Stimulated activated CD4-positive, alpha-beta T cell treated with anti-CD3 and anti-CD28 coated beads, Interleukin-12 subunit alpha, Interleukin-12 subunit beta, amount 100 ng/mL, for 4 hours (primary cell): Measurements from ENCODE around the gene RPS29.
"Not testable (repeated sequence)": the region's sequence is repeated elsewhere in the genome, so short reads cannot be mapped to it uniquely, and the experiment has no call there.

Experiments used
- DNase-seq: peaks from one replicate; pipeline ENCODE4 v3.0.0-alpha.2; 2020

The RPS29 gene

DNA sequence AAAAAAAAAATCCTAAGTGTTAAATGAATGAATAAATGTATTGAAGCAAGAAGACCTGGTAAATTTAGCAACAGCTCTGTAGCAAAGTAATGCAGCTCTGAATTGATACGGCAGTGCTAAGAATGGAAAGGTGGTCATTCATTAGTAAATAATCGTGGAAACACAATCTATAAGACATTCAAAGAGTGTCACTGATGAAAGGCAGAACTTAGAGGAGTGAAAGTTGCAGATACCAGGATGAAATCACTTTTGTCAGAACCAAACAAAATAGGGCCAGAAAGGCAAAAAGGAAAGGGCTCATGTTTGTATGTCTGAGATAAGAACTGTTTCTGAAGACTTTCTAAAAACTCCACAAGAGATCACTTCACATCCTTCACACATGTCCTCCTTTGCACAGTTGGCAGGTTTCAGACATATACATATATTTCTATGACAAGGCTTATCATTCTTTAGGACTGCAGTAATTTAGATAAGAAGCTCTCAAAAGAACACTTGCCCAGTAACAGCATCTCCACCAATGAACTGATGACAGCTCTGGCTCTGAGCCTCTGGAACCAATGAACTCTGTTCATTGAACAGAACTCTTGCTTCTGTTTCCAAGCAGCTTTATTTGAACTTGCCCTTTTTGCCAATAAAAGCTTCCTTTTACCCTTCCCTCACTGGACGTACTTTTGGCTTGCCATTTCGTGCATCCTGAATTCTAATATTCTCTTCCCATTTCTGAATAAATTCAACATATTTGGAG is 8.3 kb upstream of the RPS29 start:
- no peak for DNase-seq

DNA sequence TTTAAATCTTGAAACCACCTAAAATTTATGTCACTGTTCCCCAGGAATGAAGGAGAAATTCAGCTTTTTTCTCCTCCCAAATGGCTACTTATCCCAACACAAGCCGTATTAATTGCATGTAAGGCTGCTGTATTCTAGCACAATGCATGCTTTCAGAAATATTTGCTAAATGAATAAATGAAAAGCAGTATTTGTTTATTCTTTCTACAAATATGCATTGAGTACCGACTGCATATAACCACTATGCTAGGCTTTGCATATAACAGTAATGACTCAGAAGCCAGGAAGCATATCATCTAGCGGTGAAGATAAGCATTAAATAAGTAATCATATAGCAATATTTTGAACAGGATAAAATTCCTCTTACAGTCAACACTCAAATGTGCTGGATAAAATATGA is 6.8 kb upstream of the RPS29 start:
- no peak for DNase-seq

DNA sequence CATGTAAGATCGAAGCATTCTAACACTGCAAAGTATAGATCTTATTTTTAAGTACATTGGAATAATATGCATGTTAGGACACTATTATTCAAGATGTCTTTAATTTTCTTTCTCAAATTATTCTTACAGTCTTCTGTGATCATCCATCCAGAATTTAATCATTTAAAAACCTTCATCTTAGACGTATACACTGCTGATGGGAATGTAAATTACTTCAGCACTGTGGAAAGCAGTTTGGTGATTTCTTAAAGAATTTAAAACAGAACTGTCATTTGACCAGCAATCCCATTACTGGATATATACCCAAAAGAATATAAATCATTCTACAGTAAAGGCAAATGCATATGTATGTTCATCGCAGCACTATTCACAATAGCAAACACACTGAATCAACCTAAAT is 3.2 kb upstream of the RPS29 start:
- no peak for DNase-seq

DNA sequence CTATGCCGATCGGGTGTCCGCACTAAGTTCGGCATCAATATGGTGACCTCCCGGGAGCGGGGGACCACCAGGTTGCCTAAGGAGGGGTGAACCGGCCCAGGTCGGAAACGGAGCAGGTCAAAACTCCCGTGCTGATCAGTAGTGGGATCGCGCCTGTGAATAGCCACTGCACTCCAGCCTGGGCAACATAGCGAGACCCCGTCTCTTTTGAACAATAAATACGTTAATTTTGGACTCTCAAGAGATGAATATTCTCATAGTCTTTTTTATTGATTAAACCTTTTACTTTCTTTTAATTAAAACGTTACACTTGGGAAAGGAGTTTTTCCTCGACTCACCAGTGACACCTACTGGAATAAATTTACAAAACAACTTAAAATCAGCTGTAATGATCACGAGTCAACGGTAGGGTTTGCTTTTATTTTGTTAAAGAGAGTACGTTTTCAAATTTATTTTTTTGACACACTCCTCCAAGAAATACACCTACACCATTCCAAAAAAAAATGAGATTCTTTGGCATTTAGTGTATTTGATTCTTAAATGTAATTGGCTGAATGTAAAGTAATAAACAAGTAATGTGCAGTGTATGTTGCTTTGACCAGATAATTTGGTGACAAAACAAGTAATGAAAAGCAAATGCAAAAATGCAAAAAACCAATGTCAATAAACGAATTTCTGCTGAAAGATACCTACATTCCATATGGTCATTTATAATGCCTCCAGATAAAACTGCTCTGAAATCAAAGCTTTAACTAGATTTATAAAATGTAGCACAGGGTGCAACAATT is 687 bp upstream of the RPS29 start:
- peak; percentile 57 for DNase-seq

DNA sequence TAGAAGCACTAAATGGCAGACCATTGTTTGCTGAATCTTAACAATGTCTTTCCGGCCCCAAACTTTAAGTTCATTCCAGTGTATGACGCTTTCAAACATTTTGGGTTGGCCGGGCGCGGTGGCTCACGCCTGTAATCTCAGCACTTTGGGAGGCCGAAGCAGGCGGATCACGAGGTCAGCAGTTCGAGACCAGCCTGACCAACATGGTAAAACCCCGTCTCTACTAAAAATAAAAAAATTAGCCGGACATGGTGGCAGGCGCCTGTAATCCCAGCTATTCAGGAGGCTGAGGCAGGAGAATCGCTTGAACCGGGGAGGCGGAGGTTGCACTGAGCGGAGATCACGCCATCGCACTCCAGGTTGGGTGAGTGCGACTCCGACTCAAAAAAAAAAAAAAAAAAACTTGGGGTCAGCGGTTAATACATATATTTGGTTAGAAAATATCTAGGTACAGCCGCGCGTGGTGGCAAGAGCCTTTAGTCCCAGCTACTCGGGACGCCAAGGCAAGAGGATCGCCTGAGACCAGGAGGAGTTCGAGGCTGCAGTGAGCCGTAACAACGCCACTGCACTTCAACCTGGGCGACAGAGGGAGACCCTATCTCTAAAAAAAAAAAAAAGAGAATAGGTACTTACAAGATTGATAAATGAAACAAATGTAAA is 1.1 kb downstream of the RPS29 start:
- DNase-seq: not testable (repeated sequence)

DNA sequence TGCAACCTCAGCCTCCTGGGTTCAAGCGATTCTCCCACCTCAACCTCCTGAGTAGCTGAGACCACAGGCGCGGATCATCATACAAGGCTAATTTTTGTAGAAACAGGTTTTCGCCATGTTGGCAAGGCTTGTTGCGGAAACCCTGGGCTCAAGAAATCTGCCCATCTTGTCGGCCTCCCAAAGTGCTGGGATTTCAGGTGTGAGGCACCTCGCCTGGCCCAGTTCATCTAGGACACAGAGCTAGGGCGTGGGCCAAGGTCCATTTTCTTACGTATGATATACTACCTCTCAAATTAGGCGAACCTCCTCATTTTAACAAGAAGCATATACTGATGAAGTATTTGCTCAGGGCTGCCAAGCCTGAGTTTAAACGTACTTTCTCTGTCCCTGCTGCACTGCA is 2.1 kb downstream of the RPS29 start:
- no peak for DNase-seq

DNA sequence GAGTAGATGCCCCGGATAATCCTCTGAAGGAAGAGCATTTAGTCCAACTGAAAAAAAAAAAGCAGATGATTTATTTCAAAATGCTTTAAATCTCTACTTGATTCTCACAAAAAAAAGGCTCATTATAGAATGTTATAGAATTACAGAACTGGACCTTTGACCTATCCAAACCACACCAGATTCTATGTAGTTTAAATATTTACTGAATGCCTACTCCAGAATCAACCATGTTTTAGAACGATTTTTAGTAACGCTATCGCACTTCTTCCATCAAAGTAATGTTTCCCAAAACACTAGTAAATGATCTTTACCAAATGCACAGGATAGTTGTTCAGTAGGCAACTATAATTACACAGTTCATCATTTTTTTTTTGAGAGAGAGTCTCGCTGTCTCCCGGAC is 2.6 kb downstream of the RPS29 start:
- DNase-seq: no peak

DNA sequence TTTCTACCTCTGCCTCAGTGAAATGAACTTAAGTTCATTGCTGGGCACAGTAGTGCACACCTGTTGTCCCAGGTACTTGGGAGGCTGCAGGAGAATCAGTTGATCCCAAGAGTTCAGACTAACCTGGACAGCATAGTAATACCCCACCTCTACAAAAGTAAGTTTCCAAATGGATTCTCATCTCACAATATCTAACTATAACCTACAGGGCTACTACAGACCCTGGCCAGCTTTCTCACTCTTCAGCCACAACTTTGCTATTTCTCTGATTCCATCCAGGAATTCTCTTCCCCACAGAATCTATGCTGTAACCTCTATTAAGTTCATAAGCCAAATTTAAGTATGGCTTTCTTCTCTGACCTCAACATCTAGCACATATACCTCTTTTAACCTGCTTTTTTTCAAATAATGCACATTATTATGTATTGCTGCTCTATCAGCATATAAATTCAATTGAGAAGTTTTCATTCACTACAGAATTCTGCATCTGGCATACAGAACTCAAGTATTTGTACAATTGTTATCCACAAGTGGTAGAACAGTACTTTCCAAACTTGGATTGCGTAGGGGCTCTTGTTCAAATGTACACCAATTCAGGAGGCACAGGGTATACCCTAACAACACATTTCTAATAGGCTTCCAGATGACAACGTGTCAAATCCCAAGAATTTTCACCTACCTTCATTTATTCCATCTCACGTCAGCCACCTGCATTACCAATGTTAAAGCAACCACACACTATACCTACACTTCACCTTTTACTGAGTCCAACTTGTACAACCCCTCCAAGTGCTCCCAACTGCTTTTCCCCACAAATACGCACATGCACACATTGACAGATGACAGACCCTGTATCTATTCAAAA is 3.8 kb downstream of the RPS29 start:
- DNase-seq: no peak

DNA sequence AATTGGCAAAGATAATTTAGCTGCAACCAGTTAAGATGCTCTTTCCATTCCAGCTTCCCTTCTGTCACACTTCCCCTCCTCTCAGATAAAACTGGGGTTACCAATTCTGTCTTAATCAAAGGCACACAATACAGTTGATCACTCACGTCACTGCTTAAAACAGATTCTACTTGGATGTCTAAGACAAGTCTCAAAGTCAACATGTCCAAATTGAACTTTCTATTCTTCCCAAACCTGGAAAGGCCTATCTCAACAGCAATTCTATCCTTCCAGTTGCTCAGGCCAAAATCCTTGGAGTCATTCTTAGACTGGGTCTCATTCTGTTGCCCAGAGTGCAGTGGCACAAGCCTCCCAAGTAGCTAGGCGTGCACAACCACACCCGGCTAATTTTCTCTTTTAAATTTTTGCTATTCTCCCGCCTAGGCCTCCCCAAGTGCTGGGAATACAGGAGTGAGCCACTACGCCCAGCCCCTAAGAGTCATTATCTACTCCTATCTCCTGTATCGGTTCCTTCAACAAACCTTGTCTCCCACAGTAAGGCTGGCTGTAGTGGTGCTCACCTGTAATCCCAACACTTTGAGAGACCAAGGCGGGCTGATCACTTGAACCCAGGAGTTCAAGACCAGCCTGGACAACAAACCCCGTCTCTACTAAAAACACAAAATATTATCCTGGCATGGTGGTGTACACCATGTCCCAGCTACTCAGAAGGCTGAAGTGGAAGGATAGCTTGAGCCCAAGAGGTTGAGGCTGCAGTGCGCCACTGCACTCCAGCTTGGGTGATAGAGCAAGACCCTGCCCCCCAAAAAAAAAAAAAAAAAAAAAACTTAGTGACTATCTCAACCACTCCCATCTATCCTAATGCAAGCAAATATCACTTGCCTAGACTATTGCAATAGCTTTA is 4.7 kb downstream of the RPS29 start:
- no peak for DNase-seq

DNA sequence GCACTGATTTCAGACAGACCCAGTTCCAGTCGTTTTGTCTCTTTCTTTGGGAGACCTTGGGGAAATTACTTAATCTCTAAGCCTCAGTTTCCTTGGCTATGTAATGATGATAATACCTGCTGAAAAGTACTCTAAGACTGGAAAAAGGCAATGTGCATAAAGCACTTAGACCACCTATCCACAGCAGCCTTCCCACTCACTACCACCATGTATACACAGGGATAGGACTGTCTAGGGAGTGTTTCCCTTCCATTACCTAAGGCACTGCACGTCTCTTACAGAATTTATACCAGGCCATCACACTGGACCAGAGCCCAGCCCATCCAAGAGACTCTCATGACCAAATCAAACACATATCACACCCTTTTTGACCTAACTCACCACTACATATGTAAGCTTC is 6.3 kb downstream of the RPS29 start:
- no peak for DNase-seq

DNA sequence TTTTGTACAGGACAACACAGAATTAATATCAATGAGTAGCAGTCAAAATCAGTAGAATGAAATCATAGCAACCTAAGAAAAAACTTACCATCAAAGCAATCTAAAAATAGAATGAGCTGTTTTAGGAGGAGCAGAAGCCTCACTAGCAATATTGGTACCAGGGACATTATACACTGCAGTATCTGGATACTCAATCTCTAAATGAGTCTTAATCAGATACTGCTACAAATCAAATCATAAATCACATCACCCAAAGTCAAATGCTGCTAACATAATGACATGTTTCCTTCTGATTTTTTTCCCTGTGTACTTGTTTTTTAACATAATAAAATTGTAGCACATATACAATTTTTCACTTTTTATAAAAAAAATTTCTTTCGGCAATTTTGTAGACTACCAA is 8.0 kb downstream of the RPS29 start:
- DNase-seq: no peak

DNA sequence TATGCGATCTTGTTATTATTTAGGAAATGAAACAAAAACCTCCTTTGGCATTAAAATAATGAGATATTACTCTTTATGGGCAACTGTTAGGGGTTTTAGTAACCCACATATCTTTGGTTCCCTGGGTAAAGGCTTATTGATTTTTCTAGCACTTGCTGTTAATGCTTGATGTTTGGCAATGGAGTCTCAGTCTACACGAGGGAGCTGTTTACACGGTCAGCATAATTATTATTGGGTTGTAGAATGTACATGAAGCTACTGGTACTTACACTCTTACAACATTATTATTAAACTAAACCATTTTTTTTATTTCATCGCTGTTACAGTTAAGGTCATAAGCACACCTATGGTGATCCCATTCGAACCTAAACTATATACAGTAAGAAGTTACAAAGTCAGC is 12.1 kb downstream of the RPS29 start:
- DNase-seq: no peak

DNA sequence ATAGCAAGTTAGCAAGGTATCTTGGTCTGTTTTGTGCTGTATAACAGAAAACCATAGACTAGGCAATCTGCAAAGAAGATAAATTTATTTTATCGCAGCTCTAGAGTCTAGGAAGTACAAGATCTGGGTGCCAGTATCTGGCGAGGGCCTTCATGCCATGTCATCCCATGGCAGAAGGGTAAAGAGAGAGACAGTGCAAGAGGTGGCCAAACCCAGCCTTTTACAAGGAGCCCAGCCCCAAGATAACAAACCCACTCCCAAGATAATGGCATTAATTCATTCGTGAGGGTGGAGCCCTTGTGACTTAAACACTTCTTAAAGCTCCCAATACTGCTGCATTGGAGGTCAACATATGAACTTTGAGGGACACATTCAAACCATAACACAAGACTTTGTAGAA is 16.9 kb downstream of the RPS29 start:
- no peak for DNase-seq

DNA sequence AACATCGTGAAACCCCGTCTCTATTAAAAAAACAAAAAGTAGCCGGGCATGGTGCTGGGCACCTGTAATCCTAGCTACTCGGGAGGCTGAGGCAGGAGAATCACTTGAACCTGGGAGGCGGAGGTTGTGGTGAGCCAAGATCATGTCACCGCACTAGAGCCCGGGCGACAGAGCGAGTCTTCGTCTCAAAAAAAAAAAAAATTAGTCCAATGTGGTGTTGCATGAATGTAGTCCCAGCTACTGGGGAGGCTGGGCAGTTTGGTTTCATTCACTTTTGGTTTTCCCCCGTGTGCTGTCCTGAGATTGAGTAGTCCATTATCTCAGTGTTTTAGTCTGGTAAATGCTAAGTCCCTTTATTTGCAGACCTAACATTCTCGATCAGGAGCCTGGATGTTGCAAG is 19.5 kb downstream of the RPS29 start:
- DNase-seq: no peak

DNA sequence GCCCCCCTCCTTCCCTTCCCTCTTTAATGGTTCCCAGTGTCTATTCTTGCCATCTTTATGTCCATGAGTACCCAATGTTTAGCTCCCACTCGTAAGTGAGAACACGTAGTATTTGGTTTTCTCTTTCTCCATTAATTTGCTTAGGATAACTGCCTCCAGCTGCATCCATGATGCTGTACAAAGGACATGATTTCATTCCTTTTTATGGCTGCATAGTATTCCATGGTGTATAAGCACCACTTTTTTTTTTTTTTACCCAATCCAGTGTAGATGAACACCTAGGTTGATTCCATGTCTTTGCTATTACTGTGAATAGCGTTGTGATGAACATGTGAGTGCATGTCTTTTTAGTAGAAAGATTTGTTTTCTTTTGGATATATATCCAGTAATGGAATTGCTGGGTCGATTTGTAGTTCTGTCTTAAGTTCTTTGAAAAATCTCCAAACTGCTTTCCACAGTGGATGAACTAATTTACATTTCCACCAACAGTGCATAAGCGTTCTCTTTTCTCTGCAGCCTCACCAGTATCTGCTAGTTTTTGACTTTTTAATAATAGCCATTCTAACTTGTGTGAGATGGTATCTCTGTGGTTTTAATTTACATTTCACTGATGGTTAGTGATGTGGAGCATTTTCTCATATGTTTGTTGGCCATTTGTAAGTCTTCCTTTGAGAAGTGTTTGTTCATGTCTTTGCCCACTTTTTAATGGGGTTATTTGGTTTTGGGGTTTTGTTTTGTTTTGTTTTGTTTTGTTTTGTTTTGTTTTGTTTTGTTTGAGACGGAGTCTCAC is 26.0 kb downstream of the RPS29 start:
- DNase-seq: no peak

DNA sequence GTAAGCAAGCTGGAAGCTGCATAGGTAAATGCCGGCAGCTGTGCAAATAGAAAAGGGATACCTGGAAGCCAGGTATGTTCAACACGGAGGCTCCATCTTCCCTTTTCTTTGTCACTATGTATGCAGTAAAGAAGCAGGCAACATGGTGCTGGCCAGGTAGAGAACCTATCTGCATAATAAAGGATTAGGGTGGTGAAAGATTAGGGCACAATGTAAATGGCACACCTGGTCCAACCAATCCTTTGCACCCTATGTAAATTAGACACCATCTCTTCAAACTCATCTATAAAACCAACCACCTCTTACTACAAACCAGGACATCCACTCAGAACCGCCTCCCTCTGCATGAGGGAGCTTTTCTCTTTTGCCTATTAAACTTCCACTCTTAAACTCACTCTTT is 32.3 kb downstream of the RPS29 start:
- DNase-seq: no peak

DNA sequence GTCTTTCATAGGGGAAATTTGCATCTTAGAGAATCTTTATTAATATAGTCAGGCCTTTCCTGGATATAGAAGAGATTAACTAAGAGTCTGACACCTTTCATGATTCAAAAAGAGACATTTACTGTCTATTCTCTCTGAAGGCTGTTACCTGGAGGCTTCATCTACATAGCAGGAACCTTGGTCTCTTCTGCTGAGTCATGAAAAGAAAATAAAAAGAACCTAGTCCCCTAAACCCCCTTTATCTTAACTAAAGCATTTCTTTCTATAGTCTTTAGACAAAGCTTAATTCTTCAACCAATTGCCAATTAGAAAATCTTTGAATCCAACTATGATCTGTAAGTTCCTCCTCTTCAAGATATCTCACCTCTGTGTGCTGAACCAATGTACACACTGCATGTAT is 33.1 kb downstream of the RPS29 start:
- DNase-seq: no peak

DNA sequence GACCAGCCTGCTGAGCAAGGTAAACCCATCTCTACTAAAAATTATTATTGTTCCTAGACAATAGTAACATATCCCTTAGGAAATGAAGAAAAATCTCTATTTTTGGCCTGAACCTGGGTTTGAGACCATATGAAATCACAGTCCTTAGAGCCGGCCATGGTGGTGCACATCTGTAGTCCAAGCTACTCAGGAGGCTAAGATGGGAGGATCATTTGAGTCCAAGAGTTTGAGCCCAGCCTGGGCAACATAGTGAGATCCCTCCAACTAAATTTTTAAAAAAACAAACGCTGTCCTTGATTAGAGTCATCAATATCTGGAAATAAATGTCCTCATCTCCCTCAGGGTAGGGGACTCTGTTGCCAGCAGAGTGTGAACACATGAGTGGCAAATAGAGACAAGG is 34.6 kb downstream of the RPS29 start:
- DNase-seq: no peak

DNA sequence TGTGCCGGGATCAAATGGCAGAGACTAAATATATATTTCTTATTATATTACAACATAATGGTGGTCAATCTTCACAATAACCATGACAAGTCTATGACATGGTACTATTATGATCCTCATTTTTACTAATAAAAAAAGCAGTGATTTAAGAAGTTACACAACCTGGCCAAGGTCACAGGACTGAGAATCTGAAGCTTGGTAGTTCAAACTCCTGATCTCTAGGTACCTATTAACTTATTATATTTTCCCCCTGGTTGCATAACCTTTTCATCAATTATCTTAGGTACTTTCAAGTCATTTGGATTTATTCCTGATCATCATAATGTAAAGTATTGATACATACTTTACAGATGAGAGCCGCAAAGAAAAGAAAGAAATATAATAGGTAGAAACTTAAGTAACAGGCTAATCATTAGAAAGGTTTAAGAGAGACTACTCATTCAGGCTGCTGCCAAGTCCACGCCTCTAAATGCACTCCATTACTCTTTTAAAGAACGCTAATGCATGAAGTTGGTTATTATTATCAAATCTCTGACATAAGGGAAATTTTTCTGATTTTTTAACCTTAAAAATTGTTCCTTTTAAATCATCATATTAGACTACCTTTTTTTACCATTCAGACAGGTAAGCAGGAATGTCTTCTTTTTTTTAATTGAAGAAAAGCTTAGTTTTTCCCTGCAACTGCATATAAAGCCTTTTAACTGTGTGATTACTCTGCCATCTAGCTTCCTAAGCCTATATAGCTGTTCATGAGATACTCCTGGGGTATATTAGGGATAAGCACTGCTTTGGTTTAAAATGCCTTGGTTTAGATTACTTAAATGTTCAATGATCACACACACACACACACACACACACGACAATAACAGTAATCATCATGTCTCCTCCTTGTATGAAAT is 35.6 kb downstream of the RPS29 start:
- no peak for DNase-seq

DNA sequence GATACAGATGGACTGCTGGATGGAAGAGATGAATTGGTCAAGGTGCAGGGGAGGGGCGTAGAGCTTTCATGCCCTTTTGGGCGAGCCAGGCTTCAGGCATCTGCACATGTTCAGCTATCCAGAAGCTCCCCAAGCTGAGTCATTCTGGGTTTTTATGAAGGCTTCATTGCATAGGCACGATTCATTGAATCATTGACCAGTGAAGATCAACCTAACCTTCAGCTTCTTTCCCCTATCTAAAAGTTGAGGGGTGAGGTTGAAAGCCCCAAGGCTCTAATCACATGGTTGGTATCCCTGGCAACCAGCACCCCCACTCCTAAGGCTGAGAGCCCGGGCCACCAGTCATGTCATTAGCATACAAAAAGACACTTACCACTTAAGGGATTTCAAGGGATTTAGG is 36.3 kb downstream of the RPS29 start:
- no peak for DNase-seq
